NCI-H510A treated with DMSO at 0.1 percent for 48 hours (cell line): ENCODE measurements around the gene COPS6.

Source experiments
- DNase-seq: peaks from one replicate; lab custom pipeline; 2025; lab: John Stamatoyannopoulos, UW

COPS6 gene

GRCh38 chr7:100080907-100081534 is 7.7 kb upstream of the COPS6 start:
- DNase-seq: no peak

- DNase-seq: peak; percentile 87
Observed at GRCh38 chr7:100081535-100082102, 7.2 kb upstream of the COPS6 start, which contains the start of gene ZNF3. Gene ZNF3, minus strand, starts transcription at chr7:100081723. Its CDS starts 4,366 bp downstream, at chr7:100077357.

GRCh38 chr7:100082978-100083377 is 5.8 kb upstream of the COPS6 start:
- no peak for DNase-seq

GRCh38 chr7:100085515-100085914 is 3.3 kb upstream of the COPS6 start:
- no peak for DNase-seq

GRCh38 chr7:100087055-100087750 is 1.6 kb upstream of the COPS6 start:
- DNase-seq: no peak

- DNase-seq: no peak
Observed at GRCh38 chr7:100088095-100088620, 611 bp upstream of the COPS6 start.

GRCh38 chr7:100089458-100090196 is 858 bp downstream of the COPS6 start:
- no peak for DNase-seq

- DNase-seq: no peak
Observed at GRCh38 chr7:100090527-100091410, 2.0 kb downstream of the COPS6 start.

- DNase-seq: no peak
Observed at GRCh38 chr7:100091411-100092181, 2.8 kb downstream of the COPS6 start.

- no peak for DNase-seq
Observed at GRCh38 chr7:100093054-100093453, 4.3 kb downstream of the COPS6 start.

GRCh38 chr7:100093498-100093897 is 4.7 kb downstream of the COPS6 start:
- DNase-seq: no peak

- no peak for DNase-seq
Observed at GRCh38 chr7:100093925-100094486, 5.2 kb downstream of the COPS6 start.

- no peak for DNase-seq
Observed at GRCh38 chr7:100095289-100095688, 6.5 kb downstream of the COPS6 start.

GRCh38 chr7:100095704-100096103 is 6.9 kb downstream of the COPS6 start:
- DNase-seq: no peak

- no peak for DNase-seq
Observed at GRCh38 chr7:100098913-100099312, 10.1 kb downstream of the COPS6 start.

GRCh38 chr7:100099452-100099851 is 10.7 kb downstream of the COPS6 start:
- DNase-seq: no peak

GRCh38 chr7:100100420-100101015 is 11.7 kb downstream of the COPS6 start:
- peak; percentile 75 for DNase-seq

- peak; percentile 91 for DNase-seq
Observed at GRCh38 chr7:100101016-100101862, 12.5 kb downstream of the COPS6 start, which contains the start of the genes AP4M1 and MCM7. Gene AP4M1, plus strand, starts transcription at chr7:100101643. Its CDS starts 72 bp downstream, at chr7:100101715. Gene MCM7, minus strand, starts transcription at chr7:100101397. Its CDS starts 103 bp downstream, at chr7:100101294.
